B cell (primary cell): ENCODE results near the gene TRMT61A. TPM values are rescaled to one million over a fixed set of nuclear protein-coding genes. Genes with fewer than 3 reads are reported as not detected.

Experiments used
- ATAC-seq: fragments of 200-7000 bp; cut with Tn5 transposase; one replicate; pipeline ENCODE4 v1.10.0; 2021; ENCODE audit warnings: low read depth, mild to moderate bottlenecking, moderate number of reproducible peaks, moderate library complexity
- CTCF ChIA-PET: fragments of 350-600 bp; sonication (Branson Sonifier 250); formaldehyde crosslinking; loops from one replicate; lab custom pipeline; 2021; ENCODE audit warnings: antibody characterized with exemption, inconsistent platforms; lab: Charles Lee
- POLR2A ChIA-PET: fragments of 350-600 bp; sonication (Branson Sonifier 250); formaldehyde crosslinking; loops from one replicate; lab custom pipeline; 2021; ENCODE audit warnings: antibody characterized with exemption; lab: Charles Lee
- DNase-seq: peaks from one replicate; pipeline ENCODE4 v3.0.0; 2013
- H2AFZ ChIP-seq: 2 replicates; pipeline ENCODE4 v1.6.1; 2012; ENCODE audit warnings: mild to moderate bottlenecking, low read depth, low read length; ENCODE audit not compliant: insufficient read depth, poor library complexity, severe bottlenecking
- H3K27ac ChIP-seq, 2 donors: 1 replicate in 1 of 2; 2 replicates in 1 of 2; pipeline ENCODE4 v1.5.1; 2012 to 2013; ENCODE audit warnings: low read length in 2 of 2, mild to moderate bottlenecking in 2 of 2, moderate library complexity in 1 of 2
- H3K27me3 ChIP-seq, 4 experiments: fragments of 200-600 bp in 1 of 4; sonication (generic) in 1 of 4; replicated peaks in 1 of 4; 1 replicate in 2 of 4; 2 replicates in 2 of 4; pipeline versions ENCODE4 v1.6.1 to v1.7.0; 2013 to 2016; ENCODE audit warnings: low read length in 3 of 4, mild to moderate bottlenecking in 2 of 4, mixed read lengths in 1 of 4, moderate library complexity in 1 of 4; ENCODE audit not compliant: insufficient read depth in 4 of 4, control insufficient read depth in 3 of 4; ENCODE audit errors: control extremely low read depth in 1 of 4
- H3K36me3 ChIP-seq, 2 experiments: replicated peaks in 1 of 2; 1 replicate in 1 of 2; 2 replicates in 1 of 2; pipeline versions ENCODE4 v1.6.1 to v1.7.1; 2013; ENCODE audit warnings: low read length in 1 of 2; ENCODE audit not compliant: insufficient read depth in 2 of 2, control insufficient read depth in 1 of 2; ENCODE audit errors: control extremely low read depth in 1 of 2, extremely low read depth in 1 of 2
- H3K4me1 ChIP-seq, 2 donors: fragments of 200-600 bp in 1 of 2; sonication (generic) in 1 of 2; 1 replicate in 1 of 2; 2 replicates in 1 of 2; pipeline versions ENCODE4 v1.5.1 to v1.6.1; 2013 to 2017; ENCODE audit warnings: low read length in 2 of 2; ENCODE audit not compliant: control insufficient read depth in 2 of 2, insufficient read depth in 2 of 2
- H3K4me2 ChIP-seq: replicated peaks from 2 replicates; pipeline ENCODE3; 2012; ENCODE audit warnings: mild to moderate bottlenecking, low read depth, low read length; ENCODE audit not compliant: poor library complexity, severe bottlenecking
- H3K4me3 ChIP-seq, 5 experiments: fragments of 200-600 bp in 1 of 5; sonication (generic) in 1 of 5; 1 replicate in 3 of 5; 2 replicates in 2 of 5; pipeline versions ENCODE4 v1.5.1 to v1.7.0; 2011 to 2016; ENCODE audit warnings: low read length in 4 of 5, mild to moderate bottlenecking in 4 of 5, low read depth in 2 of 5, control low read depth in 1 of 5, moderate library complexity in 1 of 5; ENCODE audit not compliant: insufficient read depth in 1 of 5; ENCODE audit errors: control extremely low read depth in 1 of 5, extremely low read depth in 1 of 5
- H3K79me2 ChIP-seq: fragments of 200-600 bp; sonication (generic); one replicate; pipeline ENCODE4 v1.6.0; 2016; ENCODE audit warnings: low read length; ENCODE audit not compliant: control insufficient read depth, insufficient read depth
- H3K9ac ChIP-seq: fragments of 200-600 bp; sonication (generic); 2 replicates; pipeline ENCODE4 v1.6.1; 2017; ENCODE audit warnings: mild to moderate bottlenecking, low read length, moderate library complexity
- H3K9me3 ChIP-seq, 3 donors: one replicate each; pipeline versions ENCODE4 v1.6.1 to v1.7.1; 2013; ENCODE audit warnings: low read length in 2 of 3; ENCODE audit not compliant: control insufficient read depth in 2 of 3, insufficient read depth in 1 of 3; ENCODE audit errors: control extremely low read depth in 1 of 3
- H4K20me1 ChIP-seq: 2 replicates; pipeline ENCODE4 v1.6.0; 2012; ENCODE audit warnings: mild to moderate bottlenecking, low read length; ENCODE audit not compliant: insufficient read depth, control insufficient read depth, poor library complexity, severe bottlenecking
- H3K27ac Mint-ChIP-seq: one replicate; pipeline ENCODE4 v1.8.0; 2021; ENCODE audit warnings: mixed read lengths
- H3K27me3 Mint-ChIP-seq: one replicate; pipeline ENCODE4 v1.8.0; 2021; ENCODE audit warnings: mixed read lengths
- H3K4me1 Mint-ChIP-seq: one replicate; pipeline ENCODE4 v1.8.0; 2021; ENCODE audit warnings: mixed read lengths
- H3K4me3 Mint-ChIP-seq: one replicate; pipeline ENCODE4 v1.8.0; 2021; ENCODE audit warnings: mixed read lengths
- H3K9me3 Mint-ChIP-seq: one replicate; pipeline ENCODE4 v1.8.0; 2022; ENCODE audit warnings: mixed read lengths; ENCODE audit not compliant: insufficient read depth
- EZH2 ChIP-seq: IDR thresholded peaks from 2 replicates; pipeline ENCODE4 v1.6.1; 2012; ENCODE audit warnings: borderline replicate concordance, low read depth, mild to moderate bottlenecking, moderate library complexity, low read length; ENCODE audit not compliant: insufficient read depth, poor library complexity, severe bottlenecking
- WGBS: methylation state at CpG from one replicate; pipeline ENCODE4 v1.1.5; 2013; ENCODE audit warnings: missing lambda C conversion rate; ENCODE audit not compliant: insufficient coverage; 5-methylcytosine and 5-hydroxymethylcytosine counted together
- intact Hi-C: fragments of 100-400 bp; cut with micrococcal nuclease; formaldehyde crosslinking; loops from one replicate; pipeline ENCODE4 v1.10.0; 2022
- polyA plus RNA-seq: library from polyadenylated mRNA; depleted of rRNA; stranded (reverse); fragments of >200 nt; gene quantifications from 2 replicates; pipeline ENCODE4 v1.2.3, GENCODE V29; 2012
- total RNA-seq, 2 donors: library from RNA; stranded (reverse); fragments of 120-200 nt in 1 of 2; gene quantifications; 1 replicate in 1 of 2; 2 replicates in 1 of 2; pipeline versions ENCODE4 v1.2.3 to v1.2.4, GENCODE V29; 2013 to 2022
- TF ChIP-seq, protein P1 (sequence below): fragments of 200-600 bp; IDR thresholded peaks from one replicate; pipeline ENCODE4 v1.8.0; 2022; ENCODE audit warnings: antibody characterized with exemption, mild to moderate bottlenecking

The TRMT61A gene
- total and polyA plus RNA-seq, 2 donors (not counting 1 experiment from before 2014, with no cell fraction given) = 9.5 to 18.4 TPM

DNA sequence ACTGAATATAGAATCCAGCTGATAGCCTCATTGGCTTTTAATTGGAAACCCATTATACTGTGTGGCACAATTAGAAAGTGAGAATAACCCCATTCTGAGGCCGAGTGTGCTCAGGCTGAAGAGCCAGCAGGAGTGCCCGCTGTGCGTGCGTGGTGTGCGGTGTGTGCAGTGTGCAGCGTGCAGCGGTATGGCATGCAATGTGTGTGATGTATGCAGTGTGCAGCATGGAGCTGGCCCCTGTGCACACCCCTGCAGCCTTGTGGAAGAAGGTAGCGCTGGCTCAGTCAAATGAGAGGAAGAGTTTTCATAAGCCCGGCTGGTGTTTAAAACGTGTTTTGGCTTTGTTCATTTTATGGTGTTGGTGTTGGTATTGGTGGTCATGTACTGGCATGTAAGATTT lies 29.3 kb upstream of the TRMT61A start:
- no peaks in the 10 kb centered on the region for H3K27me3 ChIP-seq
- H3K4me2 ChIP-seq = no peak overlapping the region
- WGBS = 87% methylated on average over 8 of the region's 10 CpGs
- no peak overlapping the region for H3K4me3 ChIP-seq
- no peak overlapping the region for H2AFZ ChIP-seq
- peaks cover 2 to 67% of the 10 kb centered on the region in 2 experiments for H3K36me3 ChIP-seq
- H3K4me3 Mint-ChIP-seq = no peak overlapping the region
- H4K20me1 ChIP-seq = peaks cover 10% of the 10 kb centered on the region
- CTCF ChIA-PET = interaction anchor here (1.0 to 3.2 kb wide), 15 partner anchors 9 to 107 kb away, joined by 3 to 19 read pairs (median 6); partner anchors contain the start of gene TRMT61A
- POLR2A ChIA-PET = no interaction called here
- no peaks in the 10 kb centered on the region for H3K9me3 Mint-ChIP-seq
- H3K27me3 Mint-ChIP-seq = no peaks in the 10 kb centered on the region
- ATAC-seq (no peak), DNase-seq (no peak)
- H3K9ac ChIP-seq = no peak overlapping the region
- no peak for TF ChIP-seq EZH2
- intact Hi-C loops = loop anchor here (1.0 kb wide), 1 partner anchor 47 kb away; no protein-coding TSS in a partner anchor
- H3K27ac Mint-ChIP-seq = no peak overlapping the region
- peaks cover 8% of the 10 kb centered on the region for H3K4me1 Mint-ChIP-seq
- no peaks in the 10 kb centered on the region for H3K9me3 ChIP-seq
- H3K4me1 ChIP-seq = no peaks in the 10 kb centered on the region
- no peaks in the 10 kb centered on the region for H3K79me2 ChIP-seq
- no peak overlapping the region for H3K27ac ChIP-seq

DNA sequence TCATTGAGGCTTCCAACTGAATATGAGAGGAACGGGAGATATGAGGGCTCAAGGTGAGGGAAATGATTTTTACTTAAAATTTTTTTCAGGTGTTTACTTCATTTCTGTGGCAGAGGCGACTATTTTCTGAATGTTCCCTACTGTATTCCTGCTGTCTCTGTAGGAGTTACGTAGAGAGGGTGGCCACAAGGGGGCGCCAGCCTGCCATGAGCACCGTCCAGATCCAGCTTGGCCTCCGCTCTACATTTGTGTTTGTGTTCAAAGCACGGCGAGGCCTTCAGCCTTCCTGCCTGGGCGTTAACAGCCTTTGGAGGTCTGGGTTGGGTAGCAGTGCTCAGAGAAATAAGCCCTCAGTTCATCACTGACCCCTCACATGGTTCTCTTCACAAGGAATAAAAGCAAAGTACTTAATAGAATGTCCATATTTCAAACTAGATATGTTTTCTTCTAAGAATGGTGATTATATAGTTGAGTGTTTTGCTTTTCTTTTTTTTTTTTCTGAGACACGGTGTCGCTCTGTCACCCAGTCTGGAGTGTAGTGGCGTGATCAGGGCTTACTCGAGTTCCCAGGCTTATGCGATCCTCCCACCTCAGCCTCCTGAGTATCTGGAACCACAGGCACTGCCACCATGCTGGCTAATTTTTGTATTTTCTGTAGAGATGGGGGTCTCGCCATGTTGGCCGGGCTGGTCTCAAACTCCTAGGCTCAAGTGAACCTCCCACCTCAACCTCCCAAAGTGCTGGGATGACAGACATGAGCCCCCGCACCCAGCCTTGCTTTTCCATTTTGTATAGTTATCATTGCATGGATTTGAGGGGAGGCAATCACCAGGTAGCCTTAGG lies 28.6 kb upstream of the TRMT61A start:
- Mint-ChIP-seq H3K4me3 (no peak overlapping the region), H3K4me1 (peaks cover 8% of the 10 kb centered on the region), H3K9me3 (no peaks in the 10 kb centered on the region), H3K27me3 (no peaks in the 10 kb centered on the region), H3K27ac (peak overlapping the region; percentile 32)
- ATAC-seq = peak; percentile 74
- DNase-seq = peak; percentile 81
- Histone ChIP-seq H3K27ac (no peak overlapping the region), H4K20me1 (peaks cover 10% of the 10 kb centered on the region), H2AFZ (no peak overlapping the region), H3K4me2 (no peak overlapping the region), H3K4me3 (no peak overlapping the region), H3K79me2 (no peaks in the 10 kb centered on the region), H3K9me3 (no peaks in the 10 kb centered on the region), H3K9ac (no peak overlapping the region), H3K36me3 (peaks cover 2 to 67% of the 10 kb centered on the region in 2 experiments), H3K27me3 (no peaks in the 10 kb centered on the region), H3K4me1 (no peaks in the 10 kb centered on the region)
- POLR2A ChIA-PET = no interaction called here
- WGBS = 29% methylated on average over 6 of the region's 17 CpGs
- intact Hi-C loops = loop anchor here (1.0 kb wide), 1 partner anchor 46 kb away; no protein-coding TSS in a partner anchor
- TF ChIP-seq EZH2 = no peak
- TF ChIP-seq, protein P1, sequence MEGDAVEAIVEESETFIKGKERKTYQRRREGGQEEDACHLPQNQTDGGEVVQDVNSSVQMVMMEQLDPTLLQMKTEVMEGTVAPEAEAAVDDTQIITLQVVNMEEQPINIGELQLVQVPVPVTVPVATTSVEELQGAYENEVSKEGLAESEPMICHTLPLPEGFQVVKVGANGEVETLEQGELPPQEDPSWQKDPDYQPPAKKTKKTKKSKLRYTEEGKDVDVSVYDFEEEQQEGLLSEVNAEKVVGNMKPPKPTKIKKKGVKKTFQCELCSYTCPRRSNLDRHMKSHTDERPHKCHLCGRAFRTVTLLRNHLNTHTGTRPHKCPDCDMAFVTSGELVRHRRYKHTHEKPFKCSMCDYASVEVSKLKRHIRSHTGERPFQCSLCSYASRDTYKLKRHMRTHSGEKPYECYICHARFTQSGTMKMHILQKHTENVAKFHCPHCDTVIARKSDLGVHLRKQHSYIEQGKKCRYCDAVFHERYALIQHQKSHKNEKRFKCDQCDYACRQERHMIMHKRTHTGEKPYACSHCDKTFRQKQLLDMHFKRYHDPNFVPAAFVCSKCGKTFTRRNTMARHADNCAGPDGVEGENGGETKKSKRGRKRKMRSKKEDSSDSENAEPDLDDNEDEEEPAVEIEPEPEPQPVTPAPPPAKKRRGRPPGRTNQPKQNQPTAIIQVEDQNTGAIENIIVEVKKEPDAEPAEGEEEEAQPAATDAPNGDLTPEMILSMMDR = peak; percentile 96
- CTCF ChIA-PET = interaction anchor here (0.6 to 3.2 kb wide), 12 partner anchors 8 to 51 kb away, joined by 3 to 19 read pairs (median 6); partner anchors contain the start of gene TRMT61A
